HTR-8/SVneo (cell line): ENCODE results near the gene LNX1.

Experiments
- DNase-seq: peaks from one replicate; pipeline ENCODE4 v3.0.0; 2011; ENCODE audit warnings: low spot score, mixed read lengths; ENCODE audit not compliant: insufficient read length
- FAIRE-seq: peaks from 2 replicates; lab custom pipeline; 2011; peaks lifted over from hg19 to GRCh38; lab: Jason Lieb, UNC

Gene LNX1

DNA sequence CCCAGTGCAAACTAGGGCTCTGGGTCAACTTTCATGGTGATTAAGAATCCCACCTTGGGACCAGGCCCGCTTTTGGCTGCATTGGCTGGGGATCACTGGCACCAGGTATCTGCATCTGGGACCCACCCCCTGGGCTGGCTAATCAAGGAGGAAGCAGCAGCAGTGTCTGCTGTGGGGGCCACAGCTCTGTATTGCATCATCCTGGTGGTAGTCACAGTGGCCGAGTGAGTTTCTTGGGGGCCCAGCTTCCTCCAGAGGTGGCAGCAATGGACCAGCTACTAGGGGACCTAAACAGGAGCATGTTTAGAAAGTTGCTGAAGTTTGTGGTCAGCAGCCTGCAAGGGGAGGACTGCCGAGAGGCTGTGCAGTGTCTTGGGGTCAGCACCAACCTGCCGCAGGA, 15.7 kb downstream of the LNX1 start:
- FAIRE-seq = no peak
- no peak for DNase-seq

GRCh38 chr4:53574528-53574927, 16.8 kb downstream of the LNX1 start:
- no peak for FAIRE-seq

GRCh38 chr4:53573696-53574095, 17.6 kb downstream of the LNX1 start:
- FAIRE-seq (no peak), DNase-seq (no peak)

More at GRCh38 chr4:53574528-53574927, 16.8 kb downstream of the LNX1 start:
- DNase-seq = no peak

GRCh38 chr4:53572600-53572994, 18.7 kb downstream of the LNX1 start:
- no peak for FAIRE-seq
- no peak for DNase-seq

DNA sequence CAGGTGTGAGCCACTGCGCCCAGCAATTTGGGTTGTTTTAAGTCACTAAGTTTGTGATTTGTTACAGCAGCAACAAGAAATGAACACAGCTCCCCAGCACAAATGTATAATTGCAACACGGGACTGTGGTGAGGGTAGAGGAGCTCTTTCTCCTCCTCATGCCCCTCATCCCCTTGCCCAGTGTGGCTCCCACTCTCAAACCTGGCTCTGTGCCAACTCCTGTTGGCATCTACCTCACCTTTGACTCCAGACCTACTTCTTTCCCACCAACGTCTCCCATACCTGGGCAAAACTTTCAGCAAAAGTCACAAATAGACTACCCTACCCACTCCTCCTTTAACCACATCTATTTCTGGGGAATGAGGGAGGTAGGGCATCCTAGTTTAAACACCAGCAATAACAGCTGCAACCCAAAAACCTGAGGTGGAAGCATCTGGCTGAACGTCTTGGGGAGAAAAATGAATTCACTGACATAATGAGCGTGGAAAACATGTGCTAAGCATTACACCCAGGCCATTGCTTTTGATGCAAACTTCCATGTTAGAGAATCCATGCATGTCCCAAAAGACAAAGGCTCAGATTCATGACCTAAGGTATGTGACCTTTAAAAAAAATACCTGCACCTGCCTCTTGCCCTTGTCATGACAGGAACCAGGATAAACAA, 19.2 kb downstream of the LNX1 start:
- DNase-seq (no peak), FAIRE-seq (no peak)

DNA sequence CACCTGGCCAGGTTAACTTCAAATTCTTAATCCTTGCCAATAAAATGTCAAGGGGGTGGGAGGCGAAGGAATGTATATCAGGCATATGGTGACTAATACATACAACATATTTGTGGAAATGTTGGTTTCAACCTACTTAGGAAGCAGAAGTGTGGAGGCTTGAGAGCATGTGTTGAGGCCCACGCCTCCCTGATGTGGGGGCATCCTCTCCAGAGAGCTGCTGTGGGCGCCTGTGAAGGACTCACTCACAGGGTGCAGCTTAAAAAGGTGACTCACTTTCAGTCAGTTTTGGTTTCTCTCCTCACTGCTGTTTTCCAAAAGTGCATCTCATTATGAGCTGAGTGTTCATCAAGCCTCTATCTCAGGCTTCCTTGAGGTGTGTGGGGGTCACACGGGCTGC, 27.5 kb downstream of the LNX1 start:
- FAIRE-seq = no peak
- DNase-seq = no peak

GRCh38 chr4:53562409-53562808, 28.9 kb downstream of the LNX1 start:
- no peak for FAIRE-seq

DNA sequence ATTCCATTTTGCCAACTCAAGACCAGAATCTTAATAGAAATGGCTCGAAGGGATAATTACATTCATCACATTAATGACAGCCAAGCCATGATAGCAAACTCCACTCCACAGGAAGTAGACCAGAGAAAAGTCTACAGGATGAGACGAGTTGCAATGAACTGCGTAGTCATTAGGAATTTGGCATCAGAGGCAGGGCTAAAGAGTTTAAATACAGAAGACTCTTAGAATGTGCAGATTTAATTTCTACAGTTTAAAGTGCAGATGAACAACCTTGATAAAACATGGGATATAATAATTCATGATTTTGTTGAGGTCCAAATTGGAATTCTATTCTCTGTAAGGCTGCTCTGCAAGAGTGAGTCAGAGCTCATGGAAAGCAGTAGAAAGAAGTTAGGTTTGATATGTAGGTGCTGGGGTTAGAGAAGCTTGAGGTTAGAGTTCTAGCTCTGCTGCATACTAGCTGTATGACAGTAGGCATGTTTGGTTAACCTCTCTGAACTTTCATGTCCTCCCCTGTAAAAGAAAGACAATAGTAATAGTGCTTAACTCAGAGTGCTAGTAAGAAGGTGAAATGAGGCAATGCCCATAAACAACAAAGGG, 32.2 kb downstream of the LNX1 start:
- no peak for FAIRE-seq
- DNase-seq = no peak

More at GRCh38 chr4:53562409-53562808, 28.9 kb downstream of the LNX1 start:
- no peak for DNase-seq

DNA sequence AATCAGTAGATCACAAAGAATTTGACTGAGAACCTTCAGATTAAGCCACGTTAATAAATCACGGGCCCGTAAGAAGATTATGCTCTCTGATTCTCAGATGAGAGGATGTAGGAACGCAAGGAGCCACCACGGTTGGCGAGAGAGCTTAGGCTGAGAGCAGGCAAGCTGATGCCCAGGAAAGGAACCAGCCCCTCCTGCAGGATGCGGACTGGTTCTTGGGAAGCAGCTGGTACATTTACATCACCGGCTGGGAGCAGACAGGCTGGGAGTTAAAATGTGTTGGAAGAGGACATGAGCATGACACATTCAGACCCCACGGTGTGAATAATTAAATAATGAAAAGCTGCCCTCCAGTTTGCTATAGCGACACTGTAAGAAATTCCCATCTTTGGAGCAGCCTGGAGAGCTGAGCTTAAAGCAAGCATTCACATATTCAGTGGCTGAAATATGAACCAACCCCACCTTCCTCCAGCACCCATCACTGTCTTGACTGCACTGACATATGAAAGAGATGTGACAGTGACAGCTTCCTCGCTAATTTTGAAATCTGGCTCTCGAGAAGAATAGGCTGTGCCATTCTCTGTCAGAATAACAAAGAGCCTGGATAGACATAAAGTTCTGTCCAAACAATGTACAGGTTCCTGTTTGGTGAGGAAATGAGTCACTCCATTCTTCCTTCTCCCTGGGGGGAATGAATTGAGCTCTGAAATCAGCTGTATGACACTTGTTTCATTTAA, 33.1 kb downstream of the LNX1 start:
- FAIRE-seq = no peak
- no peak for DNase-seq

- FAIRE-seq = no peak
- no peak for DNase-seq
Measured at GRCh38 chr4:53557669-53558064, 33.6 kb downstream of the LNX1 start.

GRCh38 chr4:53556651-53557050, 34.6 kb downstream of the LNX1 start:
- DNase-seq (no peak), FAIRE-seq (no peak)

DNA sequence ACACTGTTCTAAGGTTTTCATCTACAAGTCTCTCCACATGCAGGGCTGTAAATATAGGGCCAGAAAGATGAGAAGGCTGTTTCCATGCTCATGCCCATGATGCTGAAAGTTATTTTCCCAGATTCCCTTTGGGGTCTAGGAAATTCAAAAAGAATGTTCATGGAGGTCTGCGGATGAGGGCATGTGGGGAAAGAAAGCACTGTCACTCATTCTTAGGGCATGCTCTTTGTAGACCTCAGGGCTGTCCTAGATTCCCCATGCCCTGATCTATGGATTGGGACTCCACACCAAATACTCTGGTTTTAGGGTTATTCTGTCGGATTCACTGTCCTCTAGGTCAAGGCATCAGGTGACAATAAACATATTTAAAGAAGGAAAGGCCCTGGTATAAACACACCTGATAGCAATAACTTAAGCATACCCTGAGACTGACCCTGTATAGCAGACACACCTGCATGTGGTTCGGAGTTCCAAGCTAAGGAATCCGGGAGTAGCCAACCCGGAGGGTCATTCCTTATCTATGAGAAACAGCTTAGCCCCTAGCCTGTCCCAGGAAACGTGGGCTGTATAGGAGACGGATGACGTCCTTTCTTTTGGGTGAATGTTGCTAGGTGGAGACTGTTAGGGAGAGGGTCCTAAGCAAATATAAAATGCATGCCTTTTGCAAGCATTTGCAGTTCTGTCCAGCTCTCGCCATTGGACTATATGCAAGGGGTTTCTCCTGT, 37.6 kb downstream of the LNX1 start:
- FAIRE-seq (no peak), DNase-seq (no peak)

- FAIRE-seq = no peak
- DNase-seq = no peak
Measured at GRCh38 chr4:53552711-53553110, 38.6 kb downstream of the LNX1 start.

GRCh38 chr4:53551958-53552357, 39.3 kb downstream of the LNX1 start:
- FAIRE-seq (no peak), DNase-seq (no peak)

DNA sequence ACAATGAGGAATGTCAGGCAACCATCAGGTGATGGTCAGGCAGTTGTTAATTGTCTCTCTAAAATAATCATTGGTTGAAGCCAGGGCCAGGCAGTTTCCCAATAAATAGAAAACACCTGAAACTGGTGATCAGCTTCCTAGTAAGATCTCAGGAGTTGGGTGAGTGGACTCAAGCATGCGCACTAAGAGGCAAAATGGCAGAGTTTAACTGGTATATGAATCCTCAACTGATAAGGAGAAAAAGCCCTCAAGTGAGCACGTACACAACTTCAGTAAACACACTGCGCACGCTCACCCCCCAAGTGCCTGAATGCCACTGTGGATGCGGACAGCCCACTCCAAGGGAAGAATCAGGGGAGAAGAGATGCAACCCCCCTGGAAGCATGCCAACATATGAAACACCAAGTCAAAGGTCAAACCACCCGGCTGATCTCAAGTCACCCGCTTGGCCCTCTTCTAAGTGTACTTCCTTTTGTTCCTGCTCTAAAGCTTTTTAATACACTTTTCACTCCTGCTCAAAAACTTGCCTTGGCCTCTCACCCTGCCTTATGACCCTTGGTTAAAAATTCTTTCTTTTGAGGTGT, 39.9 kb downstream of the LNX1 start:
- DNase-seq (no peak), FAIRE-seq (no peak)

DNA sequence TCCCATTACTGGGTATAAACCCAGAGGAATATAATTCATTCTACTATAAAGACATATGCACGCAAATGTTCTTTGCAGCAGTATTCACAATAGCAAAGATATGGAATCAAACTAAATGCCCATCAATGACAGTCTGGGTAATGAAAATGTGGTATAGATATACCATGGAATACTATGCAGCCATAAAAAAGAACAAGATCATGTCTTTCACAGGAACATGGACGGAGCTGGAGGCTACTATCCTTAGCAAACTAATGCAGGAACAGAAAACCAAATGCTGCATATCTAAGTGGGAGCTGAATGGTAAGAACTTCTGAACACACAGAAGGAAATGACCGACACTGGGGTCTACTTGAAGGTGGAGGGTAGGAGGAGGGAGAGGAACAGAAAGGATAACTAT, 42.6 kb downstream of the LNX1 start:
- no peak for DNase-seq
- FAIRE-seq = no peak

DNA sequence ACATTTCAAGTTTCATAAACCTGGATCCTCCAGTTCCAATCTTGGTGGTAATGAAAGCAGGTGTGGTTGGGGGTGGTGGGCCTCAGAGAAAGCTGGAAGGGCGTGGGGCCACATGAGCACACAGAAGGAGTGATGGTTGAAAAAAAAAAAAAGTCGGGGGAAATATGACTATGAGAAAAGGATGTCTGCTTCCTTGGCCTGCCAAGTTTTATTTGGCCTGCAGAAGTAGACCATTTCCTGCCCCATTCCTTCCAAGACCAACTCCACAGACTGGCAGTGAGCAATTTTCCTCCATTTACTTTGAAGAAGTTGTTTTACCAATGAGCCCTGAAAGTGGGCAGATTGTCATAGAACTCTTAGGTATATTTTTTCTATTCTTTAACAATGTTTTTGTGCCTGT, 43.3 kb downstream of the LNX1 start:
- no peak for DNase-seq
- FAIRE-seq = no peak

GRCh38 chr4:53545942-53546581, 45.2 kb downstream of the LNX1 start:
- DNase-seq (no peak), FAIRE-seq (no peak)

DNA sequence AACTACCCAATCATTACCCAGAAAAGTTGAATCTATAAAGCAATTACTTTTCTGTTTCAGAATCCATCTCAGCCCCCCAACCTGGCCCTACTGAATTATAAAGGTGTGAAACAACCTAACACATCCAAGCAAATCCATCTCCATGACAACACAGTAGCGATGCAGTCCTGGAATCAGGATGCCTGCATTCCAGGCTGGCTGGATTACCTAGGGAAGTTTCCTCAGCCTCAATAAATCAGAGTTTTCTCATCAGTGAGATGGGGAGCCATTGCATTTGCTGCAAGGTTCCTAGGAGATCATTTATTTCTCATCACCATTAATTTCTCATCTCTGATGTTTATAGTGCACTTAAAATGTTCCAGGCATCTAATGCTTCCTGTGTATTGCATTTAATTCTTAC, 46.0 kb downstream of the LNX1 start:
- FAIRE-seq (no peak), DNase-seq (no peak)

DNA sequence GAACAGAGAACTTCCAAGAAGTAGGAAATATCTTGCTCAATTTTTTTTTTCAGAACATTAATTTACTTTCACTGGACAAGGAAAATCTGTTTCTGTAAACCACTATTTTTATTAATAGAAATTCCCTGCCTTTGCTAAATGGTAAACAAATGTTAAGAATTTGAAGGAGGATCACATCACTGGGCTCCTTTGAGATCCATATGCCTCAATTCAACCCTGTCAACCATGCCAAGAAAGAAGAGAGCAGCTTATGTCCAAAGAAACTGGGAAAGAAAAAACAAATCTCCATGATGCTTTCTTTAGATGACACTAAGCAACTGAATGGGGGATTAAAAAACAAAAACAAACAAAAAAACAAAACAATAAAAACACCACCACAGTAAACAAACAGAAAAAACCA, 47.7 kb downstream of the LNX1 start:
- FAIRE-seq = no peak
- no peak for DNase-seq
